PC-9 (cell line): ENCODE measurements around the gene TMEM82.

ENCODE experiments used
- EZH2 ChIP-seq: fragments of 200-600 bp; sonication (generic); IDR thresholded peaks from 2 replicates; pipeline ENCODE4 v1.8.0; 2017; ENCODE audit warnings: antibody characterized with exemption, low read depth
- TF ChIP-seq, protein P1 (sequence below): fragments of 200-600 bp; sonication (generic); conservative IDR thresholded peaks from 2 replicates; pipeline ENCODE4 v1.6.1; 2017; ENCODE audit warnings: mixed run types, antibody characterized with exemption, mild to moderate bottlenecking, moderate library complexity

DNA sequence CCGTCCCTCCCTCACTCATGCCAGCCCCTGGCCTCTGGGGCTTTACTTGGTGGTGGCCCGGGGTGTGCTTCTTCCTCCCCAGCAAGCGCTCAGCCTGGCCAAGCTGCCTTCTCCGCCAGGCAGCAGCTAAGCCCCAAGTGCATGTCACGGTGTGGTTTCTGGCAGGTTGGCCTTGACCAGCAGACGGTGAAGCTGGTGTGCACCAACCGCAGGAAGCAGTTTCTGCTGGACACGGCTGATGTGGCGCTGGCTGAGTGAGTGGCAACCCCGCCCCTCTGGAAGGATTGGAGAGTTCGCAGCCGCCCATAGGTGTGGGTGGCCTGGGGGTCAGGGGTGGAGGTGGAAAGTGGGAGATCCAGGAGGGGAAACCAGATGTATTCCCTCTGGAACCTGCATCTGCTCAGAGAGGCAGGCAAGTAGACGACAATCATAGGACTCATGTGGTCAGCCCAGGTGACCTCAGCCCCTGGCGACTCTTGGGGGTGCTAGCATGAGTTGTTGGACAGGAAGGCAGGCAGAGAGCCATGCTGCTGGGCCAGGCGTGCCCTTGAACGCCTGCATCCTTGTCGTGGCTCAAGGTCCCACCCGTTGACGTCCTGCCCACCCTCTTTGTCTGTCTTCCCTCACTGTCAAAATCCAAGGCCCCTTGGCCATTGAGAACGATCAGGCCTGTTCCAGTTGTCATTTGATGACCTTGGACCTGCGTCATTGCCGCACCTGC, 13.2 kb upstream of the TMEM82 start:
- TF ChIP-seq, protein P1, sequence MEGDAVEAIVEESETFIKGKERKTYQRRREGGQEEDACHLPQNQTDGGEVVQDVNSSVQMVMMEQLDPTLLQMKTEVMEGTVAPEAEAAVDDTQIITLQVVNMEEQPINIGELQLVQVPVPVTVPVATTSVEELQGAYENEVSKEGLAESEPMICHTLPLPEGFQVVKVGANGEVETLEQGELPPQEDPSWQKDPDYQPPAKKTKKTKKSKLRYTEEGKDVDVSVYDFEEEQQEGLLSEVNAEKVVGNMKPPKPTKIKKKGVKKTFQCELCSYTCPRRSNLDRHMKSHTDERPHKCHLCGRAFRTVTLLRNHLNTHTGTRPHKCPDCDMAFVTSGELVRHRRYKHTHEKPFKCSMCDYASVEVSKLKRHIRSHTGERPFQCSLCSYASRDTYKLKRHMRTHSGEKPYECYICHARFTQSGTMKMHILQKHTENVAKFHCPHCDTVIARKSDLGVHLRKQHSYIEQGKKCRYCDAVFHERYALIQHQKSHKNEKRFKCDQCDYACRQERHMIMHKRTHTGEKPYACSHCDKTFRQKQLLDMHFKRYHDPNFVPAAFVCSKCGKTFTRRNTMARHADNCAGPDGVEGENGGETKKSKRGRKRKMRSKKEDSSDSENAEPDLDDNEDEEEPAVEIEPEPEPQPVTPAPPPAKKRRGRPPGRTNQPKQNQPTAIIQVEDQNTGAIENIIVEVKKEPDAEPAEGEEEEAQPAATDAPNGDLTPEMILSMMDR, result no peak
- TF ChIP-seq EZH2, result no peak
